Stimulated activated CD4-positive, alpha-beta T cell treated with anti-CD3 and anti-CD28 coated beads, Interleukin-12 subunit alpha, Interleukin-12 subunit beta, amount 100 ng/mL, for 48 hours (primary cell): ENCODE data around the gene FGF11.
"Not testable (repeated sequence)": the region's sequence is repeated elsewhere in the genome, so short reads cannot be mapped to it uniquely, and the experiment has no call there.

ENCODE experiments used
- DNase-seq, 3 donors: peaks; one replicate each; pipeline ENCODE4 v3.0.0-alpha.2; 2020; ENCODE audit warnings: low read depth in 2 of 3, low spot score in 1 of 3

The FGF11 gene

GRCh38 chr17:7478276-7479212, 39.2 kb downstream of the FGF11 start:
- peak in 1 of 3 donors; percentile 43 for DNase-seq

GRCh38 chr17:7479213-7480088, 40.1 kb downstream of the FGF11 start, which contains the start of gene ZBTB4:
ZBTB4 (minus strand) TSS chr17:7479631; CDS start chr17:7466801, 12,830 bp downstream.
- no peak for DNase-seq

GRCh38 chr17:7480089-7480384, 40.7 kb downstream of the FGF11 start:
- no peak for DNase-seq

GRCh38 chr17:7481275-7481674, 42.0 kb downstream of the FGF11 start, which contains the start of gene SLC35G6:
SLC35G6 (plus strand) TSS chr17:7481446; CDS start chr17:7481517, 71 bp downstream.
- DNase-seq = not testable (repeated sequence)

- not testable (repeated sequence) for DNase-seq
Observed at GRCh38 chr17:7481842-7482741, 42.8 kb downstream of the FGF11 start.

- DNase-seq = not testable (repeated sequence)
Observed at GRCh38 chr17:7482742-7483088, 43.4 kb downstream of the FGF11 start.

- DNase-seq = peak; percentile 86 to 92 (median 91)
Observed at GRCh38 chr17:7483255-7484066, 44.1 kb downstream of the FGF11 start.

GRCh38 chr17:7484067-7484918, 45.0 kb downstream of the FGF11 start, which contains the start of gene POLR2A:
POLR2A (plus strand) TSS chr17:7484366.
- DNase-seq = peak; percentile 95 to 98 (median 95)

- DNase-seq = no peak
Observed at GRCh38 chr17:7484919-7485377, 45.6 kb downstream of the FGF11 start.

- no peak for DNase-seq
Observed at GRCh38 chr17:7486181-7486580, 46.9 kb downstream of the FGF11 start.

GRCh38 chr17:7490144-7490543, 50.8 kb downstream of the FGF11 start:
- no peak for DNase-seq

GRCh38 chr17:7491583-7491982, 52.3 kb downstream of the FGF11 start:
- DNase-seq = no peak

GRCh38 chr17:7493941-7494340, 54.6 kb downstream of the FGF11 start:
- DNase-seq = no peak
